H4 (cell line): ENCODE data around the gene HCAR2. TPM values are rescaled to one million over a fixed set of nuclear protein-coding genes. Genes with fewer than 3 reads are reported as not detected.
A peak's percentile ranks its signal among the peaks of the same experiment; 100 is the strongest.
"Not testable (repeated sequence)": the region's sequence is repeated elsewhere in the genome, so short reads cannot be mapped to it uniquely, and the experiment has no call there.

Source experiments
- DNase-seq: peaks from one replicate; pipeline ENCODE4 v3.0.0-alpha.2; 2015; ENCODE audit warnings: low spot score
- total RNA-seq: library from RNA; depleted of rRNA; stranded (reverse); fragments of >200 nt; shearing (Covaris generic); gene quantifications from 2 replicates; pipeline ENCODE4 v1.2.3, GENCODE V29; 2014

Gene HCAR2
- total RNA-seq, 1 experiment from 2014 or later = 0.31 TPM

GRCh38 chr12:122716658-122717057 lies 13.5 kb upstream of the HCAR2 start, which contains the start of gene HCAR3:
TSS of gene HCAR3 (minus strand) at chr12:122716811. CDS start at chr12:122716737, 74 bp downstream.
- DNase-seq = not testable (repeated sequence)

- not testable (repeated sequence) for DNase-seq
These were observed 12.1 kb upstream of the HCAR2 start for GRCh38 chr12:122715211-122715610.

DNA sequence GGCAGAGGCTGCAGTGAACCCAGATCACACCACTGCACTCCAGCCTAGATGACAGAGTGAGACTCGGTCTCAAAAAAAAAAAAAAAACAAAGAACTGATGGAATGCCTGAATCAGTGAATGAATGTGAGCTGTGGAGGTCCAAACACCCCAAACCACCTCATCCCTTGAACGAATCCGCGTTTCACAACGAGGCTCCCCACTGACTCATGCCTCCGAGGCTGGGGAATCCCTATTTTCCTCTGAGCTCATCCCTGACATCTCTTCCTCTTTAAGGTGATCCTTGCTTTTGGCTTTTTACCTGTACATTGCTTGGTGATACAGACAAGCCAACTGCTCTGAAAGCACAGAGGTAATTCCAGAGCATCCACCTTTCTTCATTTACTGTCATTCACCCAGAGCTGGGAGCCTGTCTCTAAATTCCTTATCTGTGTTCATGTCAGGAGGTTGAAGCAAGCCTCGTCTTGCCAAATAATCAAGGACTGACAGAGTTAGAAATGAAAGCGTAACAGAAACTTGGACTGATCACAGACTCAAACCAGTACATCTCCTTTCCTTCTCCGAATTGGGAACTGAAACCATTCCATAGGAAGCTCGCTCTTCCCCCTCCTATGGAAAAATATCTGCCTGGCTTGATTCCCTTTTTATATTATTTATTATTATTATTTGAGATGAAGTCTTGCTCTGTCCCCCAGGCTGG lies 10.5 kb upstream of the HCAR2 start:
- not testable (repeated sequence) for DNase-seq

DNA sequence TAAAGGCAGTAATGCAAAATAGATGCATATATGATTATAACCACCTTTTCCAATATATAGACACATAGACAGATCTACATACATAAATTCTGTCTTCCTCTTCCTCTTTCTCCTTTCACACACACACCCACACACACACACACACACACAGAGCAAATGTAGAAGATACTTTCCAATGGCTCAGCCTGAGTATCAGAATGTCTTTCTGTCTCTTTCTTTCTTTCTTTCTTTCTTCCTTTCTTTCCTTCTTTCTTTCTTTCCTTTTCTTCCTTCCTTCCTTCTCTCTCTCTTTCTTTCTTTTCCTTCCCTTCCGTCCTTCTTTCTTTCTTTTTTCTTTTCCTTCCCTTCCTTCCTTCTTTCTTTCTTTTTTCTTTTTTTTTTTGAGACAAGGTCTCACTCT lies 8.1 kb upstream of the HCAR2 start:
- DNase-seq = not testable (repeated sequence)

GRCh38 chr12:122710341-122710740 lies 7.2 kb upstream of the HCAR2 start:
- not testable (repeated sequence) for DNase-seq

GRCh38 chr12:122709287-122709686 lies 6.1 kb upstream of the HCAR2 start:
- not testable (repeated sequence) for DNase-seq

DNA sequence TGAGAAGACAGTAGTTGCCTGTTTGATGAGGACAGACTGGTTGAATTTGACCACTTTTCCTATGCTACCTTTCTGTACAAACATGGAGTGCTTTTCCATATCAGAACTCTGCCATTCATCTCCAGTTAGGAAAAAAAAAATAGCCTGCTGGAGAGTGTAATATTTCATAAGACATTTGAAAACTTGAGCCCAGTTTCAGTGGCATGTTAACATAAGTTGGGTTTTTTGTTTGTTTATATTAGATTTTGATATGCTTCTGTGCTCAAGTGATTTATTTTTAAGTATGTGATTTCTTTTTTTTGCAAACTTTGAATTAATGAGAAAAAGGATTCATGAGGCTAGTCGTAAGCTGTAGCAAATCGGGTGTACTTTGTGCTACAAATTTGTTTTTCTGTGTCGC lies 684 bp upstream of the HCAR2 start:
- DNase-seq = not testable (repeated sequence)

DNA sequence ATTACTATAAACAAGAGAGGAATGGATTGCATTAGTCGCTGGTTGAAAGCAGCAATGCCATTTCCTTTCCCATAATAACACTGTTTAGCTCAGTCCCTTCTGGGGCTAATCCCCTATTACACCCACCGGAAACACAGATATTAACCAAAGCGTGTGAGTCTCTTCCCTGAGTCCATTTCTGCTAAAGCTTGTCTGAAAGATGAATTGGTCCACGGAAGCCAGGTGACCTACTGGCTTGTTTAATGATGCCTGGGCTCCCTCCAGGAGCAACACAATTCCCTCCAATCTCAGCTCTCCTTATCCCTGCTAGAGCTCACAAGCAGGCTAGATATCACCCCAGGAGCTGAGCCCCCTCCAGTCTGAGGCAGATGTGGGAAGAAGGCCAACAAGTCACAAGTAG lies 1.7 kb downstream of the HCAR2 start:
- peak; percentile 23 for DNase-seq

DNA sequence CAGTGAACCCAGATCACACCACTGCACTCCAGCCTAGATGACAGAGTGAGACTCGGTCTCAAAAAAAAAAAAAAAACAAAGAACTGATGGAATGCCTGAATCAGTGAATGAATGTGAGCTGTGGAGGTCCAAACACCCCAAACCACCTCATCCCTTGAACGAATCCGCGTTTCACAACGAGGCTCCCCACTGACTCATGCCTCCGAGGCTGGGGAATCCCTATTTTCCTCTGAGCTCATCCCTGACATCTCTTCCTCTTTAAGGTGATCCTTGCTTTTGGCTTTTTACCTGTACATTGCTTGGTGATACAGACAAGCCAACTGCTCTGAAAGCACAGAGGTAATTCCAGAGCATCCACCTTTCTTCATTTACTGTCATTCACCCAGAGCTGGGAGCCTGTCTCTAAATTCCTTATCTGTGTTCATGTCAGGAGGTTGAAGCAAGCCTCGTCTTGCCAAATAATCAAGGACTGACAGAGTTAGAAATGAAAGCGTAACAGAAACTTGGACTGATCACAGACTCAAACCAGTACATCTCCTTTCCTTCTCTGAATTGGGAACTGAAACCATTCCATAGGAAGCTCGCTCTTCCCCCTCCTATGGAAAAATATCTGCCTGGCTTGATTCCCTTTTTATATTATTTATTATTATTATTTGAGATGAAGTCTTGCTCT lies 3.0 kb downstream of the HCAR2 start:
- not testable (repeated sequence) for DNase-seq

- DNase-seq = not testable (repeated sequence)
These were observed 6.2 kb downstream of the HCAR2 start for GRCh38 chr12:122696922-122697321.

- DNase-seq = no peak
These were observed 11.6 kb downstream of the HCAR2 start for GRCh38 chr12:122691566-122691965.

- DNase-seq = no peak
These were observed 14.9 kb downstream of the HCAR2 start for GRCh38 chr12:122688291-122688690.

GRCh38 chr12:122687086-122687485 lies 16.1 kb downstream of the HCAR2 start:
- DNase-seq = peak; percentile 34

- DNase-seq = no peak
These were observed 16.6 kb downstream of the HCAR2 start for GRCh38 chr12:122686538-122686937.

DNA sequence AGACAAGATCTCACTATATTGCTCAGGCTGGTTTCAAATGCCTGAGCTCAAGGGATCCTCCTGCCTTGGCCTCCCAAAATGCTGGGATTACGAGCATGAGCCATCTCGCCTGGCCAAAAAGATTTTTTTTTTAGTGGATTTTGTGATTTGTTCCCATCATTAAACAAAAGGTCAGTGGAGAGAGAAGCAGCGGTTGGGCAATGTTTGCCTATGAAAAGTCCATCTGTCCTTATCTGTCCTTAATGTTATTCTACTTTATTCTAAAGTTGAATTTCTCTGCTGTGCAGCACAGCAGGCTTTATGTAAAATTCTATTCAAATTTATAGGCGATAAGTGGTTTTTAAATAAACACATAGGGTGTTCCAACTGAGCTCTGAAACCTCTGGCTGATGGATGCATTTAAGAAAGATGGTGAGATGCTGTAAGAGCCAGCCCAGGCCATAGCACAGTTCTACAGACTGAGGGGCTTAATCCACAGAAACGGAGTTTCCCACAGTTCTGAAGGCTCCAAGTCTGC lies 18.8 kb downstream of the HCAR2 start:
- no peak for DNase-seq

DNA sequence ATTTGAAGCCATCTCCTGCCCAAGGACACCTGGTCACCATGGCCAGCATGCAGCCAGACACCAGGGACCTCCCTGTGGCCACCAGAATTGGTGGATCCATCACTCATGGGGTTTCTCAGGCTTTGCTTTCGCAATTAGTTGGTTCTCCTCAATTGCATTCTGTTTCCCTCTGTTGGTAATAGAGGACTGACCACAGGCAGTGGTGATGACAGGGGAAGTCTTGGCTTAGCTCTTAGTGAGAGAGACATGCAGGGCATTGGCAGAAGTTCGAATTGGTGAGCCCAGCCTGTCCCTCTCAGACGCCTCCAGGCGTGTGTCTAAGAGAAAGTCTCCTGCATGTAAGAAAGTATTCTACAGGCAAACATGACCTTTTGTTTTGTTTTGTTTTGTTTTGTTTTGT lies 21.3 kb downstream of the HCAR2 start:
- DNase-seq = peak; percentile 33

DNA sequence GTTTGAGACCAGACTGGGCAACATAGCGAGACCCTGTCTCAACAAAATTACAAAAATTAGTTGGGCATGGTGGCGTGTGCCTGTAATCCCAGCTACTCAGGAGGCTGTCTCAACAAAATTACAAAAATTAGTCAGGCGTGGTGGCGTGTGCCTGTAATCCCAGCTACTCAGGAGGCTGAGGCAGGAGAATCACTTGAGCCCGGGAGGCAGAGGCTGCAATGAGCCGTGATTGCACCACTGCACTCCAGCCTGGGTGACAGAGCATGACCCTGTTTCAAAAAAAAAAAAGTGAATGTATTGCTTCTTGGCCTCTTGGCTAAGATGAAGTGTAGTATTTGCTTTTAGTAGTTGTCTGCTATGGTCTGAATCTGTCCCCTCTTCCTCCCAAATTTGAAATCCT lies 22.2 kb downstream of the HCAR2 start:
- DNase-seq = not testable (repeated sequence)

DNA sequence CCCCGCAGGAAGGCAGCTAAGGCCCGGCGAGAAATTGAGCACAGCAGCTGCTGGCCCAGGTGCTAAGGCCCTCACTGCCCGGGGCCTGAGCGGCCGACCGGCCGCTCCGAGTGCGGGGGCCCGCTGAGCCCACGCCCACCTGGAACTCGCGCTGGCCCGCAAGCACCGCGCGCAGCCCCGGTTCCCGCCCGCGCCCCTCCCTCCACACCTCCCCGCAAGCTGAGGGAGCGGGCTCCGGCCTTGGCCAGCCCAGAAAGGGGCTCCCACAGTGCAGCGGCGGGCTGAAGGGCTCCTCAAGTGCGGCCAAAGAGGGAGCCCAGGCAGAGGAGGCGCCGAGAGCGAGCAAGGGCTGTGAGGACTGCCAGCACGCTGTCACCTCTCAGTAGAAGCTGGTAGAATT lies 26.4 kb downstream of the HCAR2 start:
- not testable (repeated sequence) for DNase-seq

DNA sequence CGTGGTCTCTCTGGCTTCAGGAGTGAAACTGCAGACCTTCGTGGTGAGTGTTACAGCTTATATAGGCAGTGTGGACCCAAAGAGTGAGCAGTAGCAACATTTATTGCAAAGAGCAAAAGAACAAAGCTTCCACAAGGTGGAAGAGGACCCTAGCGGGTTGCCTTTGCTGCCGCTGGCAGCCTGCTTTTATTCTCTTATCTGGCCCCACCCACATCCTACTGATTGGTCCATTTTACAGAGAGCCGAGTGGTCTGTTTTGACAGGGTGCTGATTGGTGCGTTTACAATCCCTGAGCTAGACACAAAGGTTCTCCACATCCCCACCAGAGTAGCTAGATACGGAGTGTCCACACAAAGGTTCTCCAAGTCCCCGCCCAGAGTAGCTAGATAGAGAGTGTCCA lies 27.1 kb downstream of the HCAR2 start:
- not testable (repeated sequence) for DNase-seq

DNA sequence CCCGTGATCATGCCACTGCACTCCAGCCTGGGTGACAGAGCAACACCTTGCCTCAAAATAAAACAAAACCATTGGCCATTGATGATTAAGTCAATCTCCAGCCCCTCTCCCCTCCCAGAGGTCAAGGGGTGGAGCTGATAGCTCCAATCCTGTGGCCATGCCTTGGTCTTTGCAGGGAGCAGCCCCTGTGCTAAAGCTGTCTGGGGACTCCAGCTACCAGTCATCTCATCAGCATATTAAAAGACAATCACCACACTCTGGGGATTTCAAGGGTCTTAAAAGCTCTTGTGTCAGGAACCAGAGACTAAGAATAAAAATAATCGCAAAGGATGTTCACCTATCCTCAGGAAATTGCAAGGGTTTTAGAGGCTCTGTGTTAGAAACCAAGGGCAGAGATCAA lies 30.6 kb downstream of the HCAR2 start:
- no peak for DNase-seq

GRCh38 chr12:122669397-122670070 lies 33.6 kb downstream of the HCAR2 start:
- no peak for DNase-seq

DNA sequence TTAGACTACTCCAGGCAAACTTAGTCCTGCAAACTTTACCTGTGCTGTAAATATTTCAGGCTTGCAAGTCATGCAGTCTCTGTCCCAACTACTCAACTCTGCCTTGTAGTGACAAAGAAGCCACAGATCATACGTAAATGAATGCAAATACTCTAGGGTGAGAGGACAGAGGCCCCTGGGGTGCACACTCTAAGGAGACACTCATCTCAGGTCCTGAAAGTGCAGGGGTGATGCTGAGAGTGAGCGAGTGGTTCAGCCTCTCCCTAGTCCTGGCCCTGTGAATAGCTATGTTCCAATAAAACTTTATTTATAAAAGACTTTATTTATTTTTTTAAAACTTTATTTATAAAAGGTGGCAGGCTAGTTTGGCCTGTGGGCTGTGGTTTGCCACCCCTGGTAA lies 34.9 kb downstream of the HCAR2 start:
- DNase-seq = no peak
